WERI-Rb-1 (cell line): ENCODE results near the gene LRCH3.

Experiments used
- DNase-seq: peaks from one replicate; pipeline ENCODE4 v3.0.0-alpha.2; 2020
- H3K27ac ChIP-seq: fragments of 250-450 bp; sonication (Bioruptor Pico); 2 replicates; pipeline ENCODE4 v1.5.1; 2020; ENCODE audit warnings: mild to moderate bottlenecking, moderate library complexity
- H3K27me3 ChIP-seq: fragments of 250-450 bp; sonication (Bioruptor Pico); 2 replicates; pipeline ENCODE4 v1.5.1; 2021; ENCODE audit warnings: mild to moderate bottlenecking, low read depth, moderate library complexity; ENCODE audit not compliant: insufficient read depth, severe bottlenecking
- H3K36me3 ChIP-seq: fragments of 250-450 bp; sonication (Bioruptor Pico); 2 replicates; pipeline ENCODE4 v1.5.1; 2020; ENCODE audit warnings: mild to moderate bottlenecking, moderate library complexity
- H3K4me3 ChIP-seq: 2 replicates; pipeline ENCODE4 v1.5.1; 2011; ENCODE audit warnings: low read depth, mild to moderate bottlenecking, control low read depth, low read length
- H3K9me3 ChIP-seq: fragments of 250-450 bp; sonication (Bioruptor Pico); 2 replicates; pipeline ENCODE4 v1.5.1; 2021; ENCODE audit warnings: mild to moderate bottlenecking, moderate library complexity; ENCODE audit not compliant: severe bottlenecking
- CTCF ChIP-seq: IDR thresholded peaks from 2 replicates; pipeline ENCODE4 v1.5.1; 2011; ENCODE audit warnings: low read depth, mild to moderate bottlenecking, control low read depth, inconsistent platforms, low read length

Gene LRCH3

GRCh38 chr3:197837282-197837681 lies 46.2 kb downstream of the LRCH3 start:
- TF ChIP-seq CTCF: no peak
- H3K27me3 ChIP-seq: no peaks in the 10 kb centered on the region
- H3K9me3 ChIP-seq: no peaks in the 10 kb centered on the region
- no peak overlapping the region for H3K27ac ChIP-seq
- DNase-seq: no peak
- H3K4me3 ChIP-seq: no peak overlapping the region
- H3K36me3 ChIP-seq: no peaks in the 10 kb centered on the region

GRCh38 chr3:197841789-197842188 lies 50.7 kb downstream of the LRCH3 start:
- Histone ChIP-seq H3K27ac (no peak overlapping the region), H3K9me3 (no peaks in the 10 kb centered on the region), H3K27me3 (no peaks in the 10 kb centered on the region), H3K4me3 (no peak overlapping the region), H3K36me3 (no peaks in the 10 kb centered on the region)
- no peak for TF ChIP-seq CTCF
- DNase-seq: no peak

- H3K9me3 ChIP-seq: no peaks in the 10 kb centered on the region
- TF ChIP-seq CTCF: no peak
- H3K27ac ChIP-seq: no peak overlapping the region
- H3K36me3 ChIP-seq: 0 out of 2 replicates have a peak, but pooled peaks cover 3% of the 10 kb centered on the region
- no peaks in the 10 kb centered on the region for H3K27me3 ChIP-seq
- no peak for DNase-seq
- no peak overlapping the region for H3K4me3 ChIP-seq
Observed at GRCh38 chr3:197846491-197846890, 55.4 kb downstream of the LRCH3 start.

GRCh38 chr3:197847866-197848401 lies 56.9 kb downstream of the LRCH3 start:
- no peak for DNase-seq
- Histone ChIP-seq H3K4me3 (no peak overlapping the region), H3K27ac (no peak overlapping the region), H3K36me3 (0 out of 2 replicates have a peak, but pooled peaks cover 3% of the 10 kb centered on the region), H3K27me3 (no peaks in the 10 kb centered on the region), H3K9me3 (no peaks in the 10 kb centered on the region)
- TF ChIP-seq CTCF: no peak

GRCh38 chr3:197854596-197855343 lies 63.7 kb downstream of the LRCH3 start:
- no peak for TF ChIP-seq CTCF
- Histone ChIP-seq H3K27ac (no peak overlapping the region), H3K36me3 (no peaks in the 10 kb centered on the region), H3K27me3 (no peaks in the 10 kb centered on the region), H3K4me3 (no peak overlapping the region), H3K9me3 (no peaks in the 10 kb centered on the region)
- DNase-seq: no peak
